HG03571 (cell line): ENCODE results near the gene RNF175.

ENCODE experiments used
- ATAC-seq: cut with Tn5 transposase; IDR thresholded peaks from one replicate; pipeline ENCODE4 v1.9.1; 2021; ENCODE audit not compliant: unreplicated experiment

Gene RNF175

GRCh38 chr4:153748378-153748777 is 11.4 kb downstream of the RNF175 start:
- ATAC-seq, result no peak

DNA sequence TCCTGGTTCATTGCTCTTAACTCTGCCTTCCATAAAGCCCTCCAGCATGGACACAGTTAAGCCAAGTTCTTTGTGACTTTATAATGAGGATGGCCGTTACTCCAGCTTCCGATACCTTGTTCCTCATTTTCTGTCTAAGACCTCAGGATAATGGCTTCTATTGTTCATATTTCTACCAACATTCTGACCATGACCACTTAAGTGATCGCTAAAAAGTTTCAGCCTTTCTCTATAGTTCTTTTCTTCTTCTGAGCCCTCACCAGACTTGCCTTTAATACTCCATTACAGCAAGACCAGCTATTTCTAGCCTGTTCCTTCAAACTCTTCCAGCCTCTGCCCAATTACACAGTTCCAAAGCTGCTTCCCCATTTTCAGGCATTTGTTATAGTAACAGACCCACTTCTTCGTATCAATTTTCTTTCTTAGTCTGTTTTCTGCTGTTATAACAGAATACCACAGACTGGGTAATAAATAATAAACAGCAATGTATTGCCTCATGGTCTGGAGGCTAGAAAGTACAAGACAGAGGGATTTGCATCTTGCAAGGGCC is 12.3 kb downstream of the RNF175 start:
- ATAC-seq, result no peak

- no peak for ATAC-seq
These were observed 14.2 kb downstream of the RNF175 start for GRCh38 chr4:153745651-153746050.

DNA sequence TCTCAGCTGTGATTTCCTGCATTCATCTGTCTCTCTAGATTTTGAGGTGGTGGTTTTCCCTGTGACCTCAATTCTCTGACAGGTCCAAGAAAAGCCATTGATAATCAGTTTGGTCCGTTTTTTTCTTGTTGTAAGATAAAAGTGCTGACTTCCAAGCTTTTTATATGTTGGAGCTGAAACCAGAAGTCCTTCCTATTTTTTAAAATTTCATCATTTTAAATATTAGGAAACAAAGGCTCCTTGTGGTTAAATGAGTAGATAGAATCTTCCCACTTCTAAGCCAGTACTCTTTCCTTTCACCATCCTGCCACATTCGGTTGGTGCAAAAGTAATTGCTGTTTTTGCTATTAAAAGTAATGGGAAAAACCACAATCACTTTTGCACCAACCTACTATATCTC is 18.3 kb downstream of the RNF175 start:
- no peak for ATAC-seq

DNA sequence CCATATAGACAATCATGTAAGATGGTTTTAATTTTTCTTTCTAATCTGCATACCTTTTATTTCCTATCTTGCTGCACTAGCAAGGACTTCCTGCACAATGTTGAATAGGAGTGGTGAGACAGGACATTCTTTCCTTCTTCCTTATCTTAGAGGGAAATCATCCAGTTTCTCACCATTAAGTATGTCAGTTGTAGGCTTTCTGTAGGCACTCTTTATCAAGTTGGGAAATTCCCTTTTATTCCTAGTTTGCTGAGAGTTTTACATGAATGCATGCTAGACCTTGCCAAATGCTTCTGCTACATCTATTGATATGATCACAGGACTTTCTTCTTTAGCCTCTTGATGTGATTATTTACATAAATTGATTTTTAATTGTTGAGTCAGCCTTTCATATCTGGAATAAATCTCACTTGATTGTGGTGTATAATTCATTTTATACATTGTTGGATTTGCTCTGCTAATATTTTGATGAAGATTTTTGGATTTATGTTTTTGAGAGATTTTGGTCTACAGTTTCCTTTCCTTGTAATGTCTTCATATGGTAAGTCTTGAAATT is 23.8 kb downstream of the RNF175 start:
- no peak for ATAC-seq

- peak; percentile 51 for ATAC-seq
These were observed 25.9 kb downstream of the RNF175 start for GRCh38 chr4:153733751-153734448.

DNA sequence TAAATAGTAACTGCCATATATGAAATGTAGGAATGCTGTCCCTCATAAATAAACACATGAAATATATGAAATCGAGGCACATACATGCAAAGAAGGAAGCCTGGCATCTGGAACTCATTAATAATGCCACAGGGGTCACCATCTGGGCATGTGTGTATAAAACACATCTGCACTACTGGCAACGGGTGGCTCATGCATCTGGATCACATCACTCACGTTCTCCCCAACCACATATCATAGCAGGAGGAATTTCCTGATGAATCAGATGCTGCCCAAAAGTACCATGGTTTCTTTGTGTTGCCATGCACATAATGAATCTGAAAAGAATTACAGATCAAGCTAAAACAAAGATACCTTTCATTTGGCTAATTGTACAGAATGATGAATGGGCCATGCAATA is 28.6 kb downstream of the RNF175 start:
- ATAC-seq, result no peak

- no peak for ATAC-seq
These were observed 29.9 kb downstream of the RNF175 start for GRCh38 chr4:153729895-153730294.

DNA sequence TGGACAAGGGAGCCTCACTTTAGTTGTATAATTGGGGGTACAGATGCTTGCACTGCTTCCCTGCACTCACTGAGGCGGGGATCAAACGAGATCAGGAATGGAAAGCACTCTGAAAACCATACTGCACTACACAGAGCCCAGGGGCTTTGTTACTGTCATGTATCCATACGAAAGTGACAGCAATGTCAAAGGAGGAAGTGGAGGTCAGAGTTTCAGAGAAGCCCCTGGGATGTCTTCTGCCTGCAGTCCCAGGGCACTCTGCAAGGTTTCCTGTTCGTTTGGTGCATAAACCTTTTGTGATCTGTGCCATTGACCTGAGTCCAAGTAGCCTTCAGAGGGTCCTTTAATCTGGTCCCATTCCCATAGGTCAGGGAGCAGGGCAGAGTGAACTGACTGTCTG is 31.2 kb downstream of the RNF175 start:
- no peak for ATAC-seq

DNA sequence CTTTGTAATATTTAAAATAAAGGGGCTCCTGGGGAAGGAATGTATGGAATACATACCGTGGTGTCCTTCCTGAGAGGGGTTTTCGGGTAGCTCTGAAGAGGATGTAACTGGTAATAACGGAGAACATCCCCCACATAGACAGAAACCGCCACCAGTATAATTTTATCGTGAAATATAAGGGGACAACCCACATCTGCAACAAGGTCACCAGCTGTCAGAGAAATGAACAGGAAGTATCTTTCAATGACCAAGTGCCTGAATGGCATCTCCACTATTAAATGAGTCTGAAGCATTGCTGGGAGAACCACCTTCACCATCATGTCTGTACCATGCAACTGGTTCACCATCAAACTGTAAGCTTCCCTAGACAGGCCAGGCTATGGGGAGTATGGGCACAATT is 31.7 kb downstream of the RNF175 start:
- no peak for ATAC-seq

DNA sequence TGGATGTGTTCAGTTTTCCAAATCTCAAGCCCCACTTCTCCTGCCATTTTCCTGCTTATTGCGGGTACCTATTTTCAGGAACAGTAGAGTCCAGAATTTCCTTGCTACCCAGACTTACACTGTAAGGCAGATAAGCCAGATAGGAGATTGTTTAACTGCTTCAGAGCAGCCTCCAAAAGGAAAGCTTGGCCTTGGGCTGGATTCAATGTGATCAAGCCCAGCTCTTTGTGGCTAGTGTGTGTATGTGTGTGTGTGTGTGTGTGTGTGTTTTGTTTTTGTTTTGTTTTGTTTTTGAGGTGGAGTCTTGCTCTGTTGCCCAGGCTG is 34.0 kb downstream of the RNF175 start:
- ATAC-seq, result no peak

- no peak for ATAC-seq
These were observed 34.5 kb downstream of the RNF175 start for GRCh38 chr4:153725136-153725830.

DNA sequence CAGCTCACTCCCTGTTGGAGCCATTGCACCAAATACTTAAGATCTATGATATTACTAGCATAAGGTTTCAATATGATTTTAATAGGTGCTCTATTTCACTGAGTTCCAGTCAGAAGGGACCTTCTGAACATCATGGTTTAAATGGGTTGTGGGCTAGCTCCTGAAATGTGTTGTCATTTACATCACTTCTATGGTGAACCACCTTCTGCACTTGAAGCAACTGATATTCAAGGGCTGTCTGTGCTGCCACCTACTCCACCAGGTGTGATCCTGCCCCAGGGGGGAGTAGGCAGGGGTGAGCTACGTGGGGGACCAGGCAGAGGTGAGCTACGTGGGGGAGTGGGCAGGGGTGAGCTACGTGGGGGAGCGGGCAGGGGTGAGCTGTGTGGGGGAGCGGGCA is 35.2 kb downstream of the RNF175 start:
- no peak for ATAC-seq

DNA sequence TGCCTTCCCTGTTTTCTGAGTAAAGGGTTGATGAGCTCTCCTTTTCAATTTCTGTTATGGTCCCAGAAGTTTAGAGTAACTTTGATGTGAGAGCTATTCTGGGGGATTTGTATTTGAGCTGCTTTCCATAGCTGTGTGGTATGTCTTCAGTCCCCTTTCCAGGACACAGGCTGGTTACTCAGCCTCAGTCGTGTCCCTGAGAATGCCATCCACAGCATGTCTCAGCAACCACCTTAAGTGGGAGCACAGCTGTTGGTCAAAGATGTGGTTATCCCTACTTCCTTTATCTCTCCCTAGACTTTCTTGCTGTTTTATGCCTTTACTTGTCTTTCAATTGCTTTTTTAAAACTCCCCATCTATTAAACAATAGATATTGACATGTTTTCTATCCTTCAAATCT is 37.8 kb downstream of the RNF175 start:
- no peak for ATAC-seq

- ATAC-seq, result no peak
These were observed 45.8 kb downstream of the RNF175 start for GRCh38 chr4:153713866-153714646.

- no peak for ATAC-seq
These were observed 49.1 kb downstream of the RNF175 start for GRCh38 chr4:153710681-153711080.

GRCh38 chr4:153706519-153706918 is 53.3 kb downstream of the RNF175 start:
- ATAC-seq, result peak; percentile 25

- ATAC-seq, result peak; percentile 83
These were observed 53.9 kb downstream of the RNF175 start for GRCh38 chr4:153705743-153706468.

GRCh38 chr4:153704522-153704921 is 55.3 kb downstream of the RNF175 start:
- no peak for ATAC-seq

DNA sequence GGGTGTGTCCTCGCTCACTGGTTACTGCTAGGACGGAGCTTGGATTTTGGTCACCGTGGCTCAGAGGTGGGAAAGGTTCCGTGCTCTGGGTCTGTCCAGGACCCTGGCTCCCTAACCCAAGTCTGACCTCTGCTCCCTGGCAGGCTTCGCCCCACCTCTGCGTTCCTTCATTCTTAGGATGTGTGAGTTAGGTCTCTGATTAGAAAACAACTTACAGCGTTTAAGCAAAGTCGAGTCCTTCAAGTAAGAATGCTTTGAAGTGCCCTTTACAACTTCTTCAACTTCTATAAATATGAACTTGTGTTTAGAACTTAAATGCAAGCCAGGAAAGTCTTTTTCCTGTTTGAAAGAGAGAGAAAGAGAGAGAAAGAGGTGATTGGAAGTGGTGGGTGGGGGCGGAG is 74.9 kb downstream of the RNF175 start:
- ATAC-seq, result no peak
